ENCODE data around the gene CMTM3.
"Not testable (repeated sequence)": the region's sequence is repeated elsewhere in the genome, so short reads cannot be mapped to it uniquely, and the experiment has no call there.

Gene CMTM3

DNA sequence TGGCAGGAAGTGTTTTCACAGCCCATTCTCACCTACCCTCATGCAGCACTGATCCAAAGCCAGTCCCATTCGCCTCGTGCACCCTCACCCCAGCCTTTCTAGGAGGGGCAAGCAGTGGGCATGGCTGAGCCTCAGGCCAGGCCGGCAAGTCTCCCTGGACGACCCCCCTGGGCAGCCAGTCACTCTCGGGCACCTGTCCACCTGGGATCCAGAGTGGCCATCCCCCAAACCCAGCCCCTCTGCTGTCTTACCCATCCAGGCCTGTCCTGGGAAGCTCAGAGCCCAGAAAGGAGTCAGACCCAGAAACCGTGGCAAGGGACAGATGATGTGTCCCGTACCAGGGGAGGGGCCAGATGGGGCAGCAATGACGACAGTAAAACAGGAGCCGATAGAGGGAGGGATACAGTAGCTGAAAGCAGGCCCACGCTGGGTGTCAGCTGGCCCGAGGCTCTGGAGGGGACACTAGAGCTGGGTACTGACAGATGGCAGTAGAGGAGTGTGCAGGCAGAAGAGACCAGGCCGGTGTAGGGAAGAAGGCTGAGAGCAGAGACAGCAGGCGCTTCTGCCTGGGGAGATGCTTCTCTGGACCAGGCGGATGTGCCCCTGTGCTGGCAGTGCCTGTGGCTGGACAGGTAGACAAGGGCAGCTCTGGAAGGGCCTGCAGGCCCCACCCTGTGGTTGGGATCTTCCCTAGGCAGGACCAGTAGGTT lies 5.8 kb downstream of the CMTM3 start:
- DNase-seq (ENCODE audit: low read depth), result no peak

DNA sequence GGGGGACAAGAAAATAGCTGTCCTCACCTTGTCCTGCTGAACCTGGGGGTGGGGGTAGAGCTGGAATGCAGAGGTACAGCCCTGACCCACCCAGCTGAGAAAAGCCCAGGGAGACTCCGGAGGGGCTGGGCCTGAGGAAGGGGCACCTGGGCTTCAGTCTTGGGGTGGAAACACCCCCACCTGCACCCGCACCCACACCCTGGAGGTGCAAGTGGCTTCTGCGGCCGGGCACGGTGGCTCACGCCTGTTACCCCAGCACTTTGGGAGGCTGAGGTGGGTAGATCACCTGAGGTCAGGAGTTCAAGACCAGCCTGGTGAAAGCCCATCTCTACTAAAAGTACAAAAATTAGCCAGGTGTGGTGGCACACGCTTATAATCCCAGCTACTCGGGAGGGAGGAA lies 7.4 kb downstream of the CMTM3 start:
- DNase-seq (ENCODE audit: low read depth), result not testable (repeated sequence)

DNA sequence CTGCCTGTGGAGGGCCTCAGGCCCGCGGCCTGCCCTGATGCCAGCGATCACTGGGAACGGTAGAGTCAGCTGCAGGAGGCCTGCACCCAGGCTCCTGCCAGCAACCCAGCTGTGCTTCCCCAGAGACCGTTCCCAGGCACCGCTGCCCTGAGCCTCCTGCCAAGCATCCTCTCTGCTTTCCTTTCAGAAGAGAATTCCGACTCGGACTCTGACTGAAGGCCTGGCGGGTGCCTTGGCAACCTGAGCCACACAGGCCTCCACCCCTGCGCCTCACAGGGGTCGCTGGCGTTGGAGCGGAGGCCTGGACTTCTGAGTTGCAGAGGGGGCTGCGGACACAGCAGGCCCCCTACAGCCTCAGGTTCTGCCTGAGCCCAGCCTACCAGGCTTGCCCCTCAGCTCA lies 7.9 kb downstream of the CMTM3 start:
- no peak for DNase-seq (ENCODE audit: low read depth)

DNA sequence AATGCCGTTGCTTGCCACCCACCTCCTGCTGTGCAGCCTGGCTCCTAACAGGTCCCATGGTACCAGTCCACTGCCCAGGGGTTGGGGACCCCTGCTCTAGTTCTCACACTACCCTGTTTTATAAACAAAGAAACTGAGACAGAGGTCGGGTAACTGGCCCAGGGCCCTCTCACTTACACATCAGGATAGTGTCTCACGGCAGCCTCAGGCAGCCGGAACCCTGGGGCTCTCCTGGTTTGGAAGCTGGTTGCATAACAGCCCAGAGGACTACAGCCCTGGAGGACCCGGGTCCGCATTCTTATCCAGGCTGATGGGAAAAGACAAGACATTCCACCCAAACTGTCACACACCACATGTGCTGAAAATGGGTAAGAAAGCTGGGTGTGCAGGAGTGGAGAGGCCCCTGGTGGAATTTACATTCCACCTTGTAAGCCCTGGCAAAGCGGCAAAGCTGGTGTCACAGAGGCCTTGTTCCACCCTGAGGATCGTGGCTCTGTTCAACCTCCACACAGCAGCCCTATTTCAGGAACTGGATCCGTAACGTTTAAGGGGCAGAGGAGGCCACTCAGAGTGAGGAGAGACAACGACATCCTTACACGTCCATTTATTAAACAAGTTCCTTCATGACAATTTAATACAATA lies 9.8 kb downstream of the CMTM3 start:
- no peak for DNase-seq (ENCODE audit: low read depth)

DNA sequence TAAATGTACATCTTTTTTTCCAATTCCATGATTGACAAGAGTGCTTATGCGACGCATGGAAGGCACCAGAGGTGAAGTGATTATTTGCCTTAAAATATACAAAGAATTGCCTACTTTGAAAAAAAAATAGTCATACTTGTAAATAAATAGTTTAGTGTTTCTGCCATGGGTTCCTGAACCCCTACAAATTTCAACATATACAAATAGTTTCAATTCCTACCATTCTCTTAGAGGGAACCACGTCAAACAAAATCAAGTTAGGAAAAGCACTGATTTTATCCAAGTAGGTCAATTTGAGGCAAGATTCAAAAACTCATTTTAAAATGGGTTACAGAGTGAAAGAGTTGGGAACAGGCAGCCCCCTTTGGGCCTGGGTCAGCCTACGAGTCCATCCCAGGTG lies 11.7 kb downstream of the CMTM3 start:
- no peak for DNase-seq (ENCODE audit: low read depth)

DNA sequence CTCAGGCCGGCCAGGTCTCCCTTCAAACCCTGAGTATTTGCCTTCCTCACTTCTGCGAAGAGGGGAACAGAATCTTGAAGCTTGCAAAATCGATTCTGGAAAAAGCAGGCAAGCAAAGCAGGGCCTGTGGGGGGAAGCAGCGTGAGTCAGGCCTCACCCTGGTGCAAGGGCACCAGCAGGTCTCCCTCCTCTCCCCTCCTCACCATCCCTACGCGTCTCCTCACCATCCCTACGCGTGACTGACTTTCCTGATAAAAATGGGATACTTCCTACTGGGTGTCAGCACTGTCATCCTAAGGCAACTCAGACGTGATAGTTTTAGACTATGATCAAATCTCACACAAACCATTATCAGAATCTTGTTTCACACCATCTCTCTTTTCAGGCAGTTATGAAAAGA lies 12.1 kb downstream of the CMTM3 start:
- no peak for DNase-seq (ENCODE audit: low read depth)

DNA sequence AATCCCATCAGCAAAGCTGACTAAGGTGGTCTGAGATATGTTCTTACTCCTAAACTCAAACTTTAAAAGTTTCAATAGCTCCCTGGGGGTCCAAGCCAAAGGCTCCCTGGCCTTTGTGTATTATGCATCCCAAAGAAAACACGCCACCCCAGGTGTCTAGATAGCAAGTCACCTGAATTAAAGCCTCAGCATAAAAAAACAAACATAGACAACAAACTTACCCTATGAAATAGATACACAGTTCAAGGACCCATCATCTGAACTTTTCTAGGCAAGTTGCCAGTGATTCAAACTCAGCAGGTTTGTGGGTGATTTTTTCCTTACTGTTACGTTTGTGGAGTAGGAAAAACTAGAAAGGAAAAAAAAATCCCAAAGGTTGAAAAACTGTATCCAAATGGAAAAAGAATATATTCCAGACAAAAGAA lies 12.5 kb downstream of the CMTM3 start:
- no peak for DNase-seq (ENCODE audit: low read depth)

DNA sequence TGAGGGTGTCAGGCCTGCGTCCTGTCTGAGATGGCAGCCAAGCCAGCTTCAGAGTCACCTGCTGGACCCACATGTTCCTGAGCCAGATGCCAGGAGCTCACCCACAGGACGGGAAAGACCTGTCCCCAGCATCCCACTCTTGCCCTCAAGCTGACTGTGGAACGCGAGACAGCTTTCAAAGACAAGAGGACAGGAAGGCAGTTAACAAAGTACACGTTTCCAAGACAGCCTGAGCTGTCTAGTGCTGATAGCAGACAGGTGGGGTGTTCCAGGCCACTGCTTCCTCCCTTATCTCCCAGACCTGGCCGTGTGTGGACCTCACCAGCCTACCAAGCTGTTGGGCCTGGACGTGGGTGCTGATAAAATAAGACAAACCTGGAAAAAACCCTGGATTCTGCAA lies 13.2 kb downstream of the CMTM3 start:
- DNase-seq (ENCODE audit: low read depth), result no peak

DNA sequence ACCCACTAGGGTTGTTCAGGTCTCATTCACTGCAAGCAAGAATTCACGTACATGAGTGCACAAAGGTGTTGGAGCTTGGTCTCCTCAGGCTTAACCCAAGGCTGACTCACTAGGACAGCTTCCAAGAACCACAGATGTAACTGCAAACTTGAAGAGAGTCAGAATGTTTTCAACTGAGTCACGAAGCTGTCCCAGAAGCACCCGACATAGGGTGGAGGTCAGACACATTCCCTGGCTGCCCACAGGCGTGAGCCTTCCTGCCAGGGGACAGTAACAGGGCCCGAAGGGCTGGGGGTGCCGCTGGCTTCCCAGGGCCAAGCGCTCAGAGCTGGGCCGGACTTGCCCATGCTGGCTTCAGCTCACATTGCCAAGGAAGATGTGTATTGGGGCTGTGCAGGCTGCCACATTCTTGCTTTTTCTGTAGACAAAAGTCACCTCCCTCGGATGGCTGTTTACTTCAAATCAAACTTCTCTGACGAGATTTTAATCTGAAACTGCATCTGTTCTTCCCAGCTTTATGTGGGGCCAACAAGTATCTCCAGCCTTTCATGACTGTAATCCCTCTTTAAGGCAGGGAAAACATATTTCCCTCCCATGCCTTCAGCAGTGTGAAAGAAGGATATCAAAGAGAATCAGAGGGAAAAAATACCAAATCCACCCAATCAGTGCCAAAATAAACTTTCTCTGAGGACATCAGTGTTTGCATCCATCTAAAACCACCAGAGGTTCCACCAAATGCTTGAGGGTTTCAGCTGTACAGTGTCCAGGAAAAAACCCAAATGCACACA lies 14.3 kb downstream of the CMTM3 start:
- no peak for DNase-seq (ENCODE audit: low read depth)

DNA sequence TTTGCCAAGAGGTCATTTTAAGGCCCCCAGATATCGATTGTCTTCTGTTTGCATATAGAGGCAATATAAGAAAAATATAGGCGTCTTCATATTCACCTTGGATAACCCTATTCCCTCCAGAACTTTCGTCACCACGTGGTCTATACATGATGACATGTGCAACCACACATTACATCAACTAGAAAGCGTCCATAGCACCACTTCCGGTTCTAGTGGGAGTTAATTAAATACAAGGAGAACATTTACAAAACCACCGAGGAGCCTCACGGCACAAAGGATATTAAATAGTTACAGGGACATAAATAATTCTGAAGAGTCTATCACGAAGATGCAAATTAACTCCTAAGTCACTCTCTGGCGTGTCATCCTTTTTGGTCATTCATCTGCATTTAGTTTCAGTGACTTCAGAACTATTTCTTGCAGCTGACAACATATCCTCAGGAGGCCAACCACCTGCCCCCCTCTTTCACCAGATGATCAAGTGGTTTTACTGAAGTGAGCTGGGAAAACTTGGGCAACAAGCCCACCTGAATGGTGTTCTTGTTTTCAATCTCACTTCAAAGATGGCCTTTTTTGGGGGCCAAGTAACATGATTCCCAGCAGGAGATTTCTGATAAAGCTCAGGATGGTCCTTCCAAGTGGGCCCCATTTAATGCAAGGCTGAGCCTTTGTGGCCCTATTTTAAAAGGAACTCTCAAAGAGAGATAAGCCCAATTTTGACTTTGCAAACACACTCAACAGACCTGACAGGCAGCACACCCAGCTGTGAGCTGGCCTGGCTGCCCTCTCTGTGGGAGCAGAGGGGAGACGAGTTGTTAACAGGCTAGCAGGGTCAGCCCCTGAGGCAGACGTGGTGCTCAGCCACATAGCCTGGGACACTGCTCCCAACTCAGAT lies 15.3 kb downstream of the CMTM3 start:
- no peak for DNase-seq (ENCODE audit: low read depth)

DNA sequence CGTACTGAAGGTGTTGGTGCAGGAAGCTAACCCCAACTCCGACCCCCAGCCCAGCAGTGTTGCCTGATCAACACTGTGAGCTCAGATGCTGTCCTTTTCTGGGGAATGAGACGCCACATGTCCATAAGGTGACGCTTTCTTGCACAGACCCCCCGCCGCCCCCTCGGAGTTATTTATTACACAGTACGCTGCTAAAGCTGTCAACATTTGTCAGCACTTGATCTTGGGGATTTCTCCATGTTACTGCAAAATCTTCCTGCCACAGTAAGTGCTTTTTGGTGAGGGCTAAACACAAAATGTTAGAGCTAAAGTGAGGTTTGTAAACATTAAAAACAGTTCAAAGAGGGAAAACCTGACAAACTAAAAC lies 15.9 kb downstream of the CMTM3 start:
- DNase-seq (ENCODE audit: low read depth), result no peak

DNA sequence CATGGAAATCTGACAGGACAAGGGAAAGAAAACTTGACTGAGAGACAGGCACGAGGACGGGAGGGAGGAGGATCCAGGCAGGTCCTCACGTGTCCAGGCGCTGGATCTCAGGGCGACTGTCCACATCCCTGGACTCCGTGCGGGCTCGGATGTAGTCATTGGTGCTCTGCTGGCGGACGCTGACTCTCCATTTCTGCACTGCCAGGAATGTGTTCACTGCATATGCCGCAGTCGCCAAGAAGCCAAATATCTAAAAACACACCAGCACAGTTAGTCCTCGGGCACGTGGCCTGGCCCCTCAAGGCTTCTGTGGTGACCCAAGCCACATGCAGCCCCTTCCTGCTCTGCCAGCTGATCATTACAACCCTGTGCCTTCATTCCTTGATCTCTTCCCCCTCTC lies 17.5 kb downstream of the CMTM3 start:
- DNase-seq (ENCODE audit: low read depth), result no peak

DNA sequence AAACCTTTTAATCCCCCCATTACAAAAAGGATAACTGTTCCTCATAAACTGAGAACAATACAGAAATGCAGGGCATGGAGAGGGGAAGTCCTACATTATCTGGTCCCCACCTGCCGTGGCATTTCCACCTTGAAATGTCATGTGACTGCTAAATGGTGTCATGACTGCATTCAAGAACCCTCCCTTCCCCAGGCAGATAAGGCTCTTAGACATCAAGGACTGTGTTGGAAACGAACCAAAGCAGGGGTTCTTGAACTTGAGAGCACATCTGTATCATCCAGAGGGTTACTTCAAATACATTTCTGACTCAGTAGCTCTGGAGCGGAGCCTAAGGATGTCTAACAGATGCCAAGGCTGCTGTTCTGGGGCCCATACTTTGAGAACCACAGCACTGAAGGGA lies 18.4 kb downstream of the CMTM3 start:
- DNase-seq (ENCODE audit: low read depth), result no peak

DNA sequence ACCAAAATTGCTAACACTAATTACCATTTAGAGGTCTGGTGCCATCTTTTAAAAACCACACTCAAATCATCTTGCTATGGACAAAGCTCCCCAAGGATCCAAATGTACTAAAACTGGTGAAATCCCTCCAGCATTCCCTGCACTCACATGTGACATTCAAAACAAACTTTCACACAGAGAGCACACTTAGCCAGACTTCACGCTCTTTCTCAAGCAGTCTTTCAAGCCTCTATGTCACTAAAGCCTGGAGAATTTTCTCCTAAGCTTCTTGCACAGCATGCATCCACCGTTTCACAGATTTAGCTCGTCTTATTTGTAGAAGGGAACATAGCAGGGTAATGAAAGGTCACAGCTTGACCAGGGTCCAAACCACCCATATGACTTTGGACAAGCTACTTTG lies 19.3 kb downstream of the CMTM3 start:
- no peak for DNase-seq (ENCODE audit: low read depth)

DNA sequence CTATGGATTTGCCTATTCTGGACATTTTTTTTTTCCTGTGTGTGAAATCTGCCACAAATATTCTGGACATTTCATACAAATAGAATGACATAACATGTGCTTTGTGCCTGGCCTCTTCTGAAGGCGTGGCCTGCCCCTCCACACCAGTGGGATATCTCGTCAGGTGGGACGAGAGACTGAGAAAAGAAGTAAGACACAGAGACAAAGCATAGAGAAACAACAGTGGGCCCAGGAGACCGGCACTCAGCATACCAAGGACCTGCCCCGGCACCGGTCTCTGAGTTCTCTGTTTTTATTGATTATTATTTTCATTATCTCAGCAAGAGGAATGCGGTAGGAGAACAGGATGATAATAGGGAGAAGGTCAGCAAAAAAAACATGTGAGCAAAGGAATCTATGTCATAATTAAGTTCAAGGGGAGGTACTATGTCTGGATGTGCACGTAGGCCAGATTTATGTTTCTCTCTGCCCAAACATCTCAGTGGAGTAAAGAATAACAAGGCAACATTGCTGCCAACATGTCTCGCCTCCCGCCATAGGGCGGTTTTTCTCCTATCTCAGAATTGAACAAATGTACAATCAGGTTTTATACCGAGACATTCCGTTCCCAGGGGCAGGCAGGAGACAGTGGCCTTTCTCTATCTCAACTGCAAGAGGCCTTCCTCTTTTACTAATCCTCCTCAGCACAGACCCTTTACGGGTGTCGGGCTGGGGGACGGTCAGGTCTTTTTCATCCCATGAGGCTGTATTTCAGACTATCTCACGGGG lies 23.3 kb downstream of the CMTM3 start:
- DNase-seq (ENCODE audit: low read depth), result not testable (repeated sequence)

DNA sequence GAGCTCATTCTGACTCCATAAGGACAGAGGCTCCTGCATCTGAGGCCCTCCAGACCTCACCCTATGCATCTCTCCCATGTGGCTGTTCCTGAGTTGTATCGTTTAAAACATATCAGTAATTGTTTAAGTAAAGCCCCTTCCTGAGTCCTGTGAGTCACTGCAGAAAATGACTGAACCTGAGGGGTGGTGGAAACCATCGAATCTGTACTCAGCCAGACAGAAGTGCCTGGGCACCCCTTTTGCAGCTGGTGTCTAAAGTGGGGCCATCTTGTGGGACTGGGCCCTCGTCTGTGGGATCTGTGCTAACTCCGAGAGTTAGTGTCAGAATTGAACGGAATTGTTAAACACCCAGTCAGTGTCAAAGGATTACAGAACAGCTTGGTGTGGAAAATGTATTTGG lies 25.4 kb downstream of the CMTM3 start:
- DNase-seq (ENCODE audit: low read depth), result no peak

DNA sequence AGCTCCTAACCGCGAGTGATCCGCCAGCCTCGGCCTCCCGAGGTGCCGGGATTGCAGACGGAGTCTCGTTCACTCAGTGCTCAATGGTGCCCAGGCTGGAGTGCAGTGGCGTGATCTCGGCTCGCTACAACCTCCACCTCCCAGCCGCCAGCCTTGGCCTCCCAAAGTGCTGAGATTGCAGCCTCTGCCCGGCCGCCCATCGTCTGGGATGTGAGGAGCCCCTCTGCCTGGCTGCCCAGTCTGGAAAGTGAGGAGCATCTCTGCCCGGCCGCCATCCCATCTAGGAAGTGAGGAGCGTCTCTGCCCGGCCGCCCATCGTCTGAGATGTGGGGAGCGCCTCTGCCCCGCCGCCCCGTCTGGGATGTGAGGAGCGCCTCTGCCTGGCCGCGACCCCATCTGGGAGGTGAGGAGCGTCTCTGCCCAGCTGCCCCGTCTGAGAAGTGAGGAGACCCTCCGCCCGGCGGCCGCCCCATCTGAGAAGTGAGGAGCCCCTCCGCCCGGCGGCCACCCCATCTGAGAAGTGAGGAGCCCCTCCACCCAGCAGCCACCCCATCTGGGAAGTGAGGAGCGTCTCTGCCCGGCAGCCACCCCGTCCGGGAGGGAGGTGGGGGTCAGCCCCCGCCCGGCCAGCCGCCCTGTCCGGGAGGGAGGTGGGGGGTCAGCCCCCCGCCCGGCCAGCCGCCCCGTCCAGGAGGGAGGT lies 26.2 kb downstream of the CMTM3 start:
- DNase-seq (ENCODE audit: low read depth), result not testable (repeated sequence)

DNA sequence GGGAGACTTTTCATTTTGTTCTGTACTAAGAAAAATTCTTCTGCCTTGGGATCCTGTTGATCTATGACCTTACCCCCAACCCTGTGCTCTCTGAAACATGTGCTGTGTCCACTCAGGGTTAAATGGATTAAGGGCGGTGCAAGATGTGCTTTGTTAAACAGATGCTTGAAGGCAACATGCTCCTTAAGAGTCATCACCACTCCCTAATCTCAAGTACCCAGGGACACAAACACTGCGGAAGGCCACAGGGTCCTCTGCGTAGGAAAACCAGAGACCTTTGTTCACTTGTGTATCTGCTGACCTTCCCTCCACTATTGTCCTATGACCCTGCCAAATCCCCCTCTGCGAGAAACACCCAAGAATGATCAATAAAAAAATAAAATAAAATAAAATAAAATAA lies 27.1 kb downstream of the CMTM3 start:
- not testable (repeated sequence) for DNase-seq (ENCODE audit: low read depth)

DNA sequence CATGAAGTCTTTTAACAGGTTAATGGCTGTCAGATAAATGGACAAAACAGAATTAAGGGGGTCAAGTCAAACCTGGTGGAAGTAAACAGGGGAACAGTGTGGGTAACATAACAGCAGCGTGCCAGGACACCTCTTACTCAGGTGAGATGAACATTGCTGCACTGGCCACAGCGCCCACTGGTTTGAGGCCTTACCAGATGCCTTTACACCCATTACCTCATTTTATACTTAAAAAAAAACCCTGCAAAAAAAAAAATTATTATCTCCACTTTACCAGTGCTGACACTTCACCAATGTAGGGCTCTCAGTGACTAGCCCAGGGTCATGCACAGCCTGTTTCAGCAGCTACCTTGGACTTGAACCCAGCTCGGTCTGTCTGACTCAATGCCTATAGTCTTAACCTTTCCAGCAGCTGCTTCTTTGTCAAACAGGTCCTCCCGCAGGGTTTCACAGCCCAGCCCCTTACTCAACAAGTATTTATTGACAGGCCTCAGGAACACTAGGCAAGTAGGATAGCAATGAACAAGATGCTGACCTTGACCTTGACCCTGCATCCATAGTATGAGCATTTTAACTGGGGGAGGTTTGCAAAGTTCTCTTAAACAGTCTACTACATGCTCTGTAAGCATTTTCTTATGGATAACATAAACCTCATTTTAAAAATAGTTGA lies 30.2 kb downstream of the CMTM3 start:
- no peak for DNase-seq (ENCODE audit: low read depth)

DNA sequence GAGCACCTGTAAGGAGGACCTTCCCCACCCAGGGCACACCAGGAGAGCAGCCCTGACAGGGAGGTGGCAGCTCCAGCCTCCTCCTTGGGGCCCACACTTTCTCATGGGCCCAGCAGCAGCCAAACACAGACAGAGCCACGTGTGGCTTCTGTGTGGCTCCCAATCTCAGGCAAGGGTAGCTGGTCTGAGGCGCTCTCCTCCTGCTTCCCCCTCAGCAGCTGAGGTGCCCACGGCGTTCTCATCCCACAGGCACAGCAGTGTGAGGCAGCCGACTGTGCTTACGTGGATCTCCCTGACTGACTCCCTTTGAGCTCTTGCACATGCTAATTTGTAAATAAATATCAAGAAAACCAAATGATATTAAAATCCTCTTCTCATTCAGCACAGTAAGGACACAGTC lies 30.9 kb downstream of the CMTM3 start:
- no peak for DNase-seq (ENCODE audit: low read depth)
